HEK293T (cell line): Measurements from ENCODE around the gene PFKM.

Experiments used
- ARNT ChIP-seq: fragments of 450-650 bp; IDR thresholded peaks from 2 replicates; pipeline ENCODE4 v1.6.1; 2017; ENCODE audit warnings: mild to moderate bottlenecking
- BHLHE40 ChIP-seq: fragments of 450-650 bp; IDR thresholded peaks from 2 replicates; pipeline ENCODE4 v1.6.1; 2016; ENCODE audit warnings: mild to moderate bottlenecking, moderate library complexity, borderline replicate concordance
- ELF4 ChIP-seq: fragments of 450-650 bp; IDR thresholded peaks from 2 replicates; pipeline ENCODE4 v1.6.1; 2017; ENCODE audit warnings: antibody characterized with exemption
- FOXA1 ChIP-seq: fragments of 450-650 bp; IDR thresholded peaks from 2 replicates; pipeline ENCODE4 v1.6.1; 2016; ENCODE audit warnings: mild to moderate bottlenecking
- FOXM1 ChIP-seq: fragments of 450-650 bp; IDR thresholded peaks from 2 replicates; pipeline ENCODE4 v1.6.1; 2017; ENCODE audit warnings: mild to moderate bottlenecking, borderline replicate concordance
- HDGF ChIP-seq: fragments of 450-650 bp; IDR thresholded peaks from 2 replicates; pipeline ENCODE4 v1.6.1; 2017; ENCODE audit warnings: antibody characterized with exemption, borderline replicate concordance
- L3MBTL2 ChIP-seq: fragments of 450-650 bp; conservative IDR thresholded peaks from 2 replicates; pipeline ENCODE4 v1.6.1; 2016; ENCODE audit warnings: mild to moderate bottlenecking
- LEF1 ChIP-seq: fragments of 450-650 bp; IDR thresholded peaks from 2 replicates; pipeline ENCODE4 v1.6.1; 2017; ENCODE audit warnings: mild to moderate bottlenecking, borderline replicate concordance
- NFRKB ChIP-seq: fragments of 450-650 bp; IDR thresholded peaks from 2 replicates; pipeline ENCODE4 v1.6.1; 2016; ENCODE audit warnings: mild to moderate bottlenecking, moderate library complexity
- PKNOX1 ChIP-seq: fragments of 450-650 bp; IDR thresholded peaks from 2 replicates; pipeline ENCODE4 v1.6.1; 2016
- SP1 ChIP-seq: fragments of 450-650 bp; IDR thresholded peaks from 2 replicates; pipeline ENCODE4 v1.6.1; 2017
- SUZ12 ChIP-seq: fragments of 450-650 bp; IDR thresholded peaks from 2 replicates; pipeline ENCODE4 v1.6.1; 2016; ENCODE audit warnings: mild to moderate bottlenecking
- ZNF384 ChIP-seq: fragments of 450-650 bp; IDR thresholded peaks from 2 replicates; pipeline ENCODE4 v1.6.1; 2016

DNA sequence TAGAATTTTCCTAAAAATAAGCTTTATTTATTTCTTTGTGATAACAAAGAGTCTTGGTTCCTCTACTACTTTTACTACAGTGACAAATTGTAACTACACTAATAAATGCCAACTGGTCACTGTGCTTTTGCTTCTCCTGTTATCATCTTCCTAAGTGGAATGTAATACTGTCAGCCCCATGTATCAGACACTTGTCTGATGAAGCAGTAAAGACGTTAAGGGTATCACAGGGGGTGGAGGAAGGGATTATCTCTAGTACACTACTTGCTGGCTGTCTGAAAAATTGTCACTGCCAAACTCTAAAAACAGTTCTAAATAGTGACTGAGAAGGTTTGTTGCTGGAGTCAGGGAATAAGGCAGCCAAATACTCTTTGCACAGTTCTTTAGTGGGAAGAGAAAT is 26.8 kb downstream of the PFKM start:
- no peak for TF ChIP-seq LEF1
- no peak for TF ChIP-seq FOXM1
- TF ChIP-seq ZNF384, result no peak
- TF ChIP-seq PKNOX1, result no peak
- no peak for TF ChIP-seq SP1
- no peak for TF ChIP-seq FOXA1
- TF ChIP-seq SUZ12, result no peak
- TF ChIP-seq ARNT, result no peak
- no peak for TF ChIP-seq L3MBTL2
- TF ChIP-seq NFRKB, result no peak
- TF ChIP-seq ELF4, result no peak
- no peak for TF ChIP-seq HDGF
- TF ChIP-seq BHLHE40, result no peak
